ENCODE data around the gene TLCD5. TPM values are rescaled to one million over a fixed set of nuclear protein-coding genes. Genes with fewer than 3 reads are reported as not detected.

Gene TLCD5
- total RNA-seq, 1 experiment from 2014 or later, result 6.2 TPM

- Histone ChIP-seq H2AFZ (ENCODE audit: low read length) (no peak overlapping the region), H3K9me2 (replicated peaks; ENCODE audit: low read length) (no peaks in the 10 kb centered on the region), H3K27me3 (ENCODE audit: low read length) (no peaks in the 10 kb centered on the region), H3K79me2 (ENCODE audit: low read length) (peaks cover 95% of the 10 kb centered on the region), H3K36me3 (ENCODE audit: low read depth, low read length) (no peaks in the 10 kb centered on the region), H3K4me2 (ENCODE audit: low read length) (no peak overlapping the region), H3F3A (ENCODE audit: low read length, unreplicated experiment) (no peaks in the 10 kb centered on the region), H3K4me3 (ENCODE audit: low read length) (no peak overlapping the region), H3K9ac (ENCODE audit: low read length) (no peak overlapping the region), H4K20me1 (ENCODE audit: low read length) (peaks cover 28% of the 10 kb centered on the region; the same call in 1 of the 2 replicates), H3K27ac (ENCODE audit: low read length) (no peak overlapping the region), H3K9me3 (ENCODE audit: low read length) (no peaks in the 10 kb centered on the region), H3K4me1 (ENCODE audit: insufficient read depth, low read length) (peaks cover 4% of the 10 kb centered on the region; the same call in 1 of the 2 replicates)
- ATAC-seq (no peak), DNase-seq (no peak)
- intact Hi-C loops (cut with micrococcal nuclease), result no loop called here
- ChIA-PET POLR2A (ENCODE audit: unreplicated experiment) (no interaction called here), CTCF (no interaction called here)
- no TSS peak for BruUV-seq (replicated peaks)
- TF ChIP-seq EZH2 (IDR thresholded peaks at IDR 0.05; ENCODE audit: low read length, unreplicated experiment) (no peak), EZH2phosphoT487 (IDR thresholded peaks at IDR 0.05; ENCODE audit: borderline replicate concordance, low read length) (no peak)
- TF ChIP-seq, protein P1, sequence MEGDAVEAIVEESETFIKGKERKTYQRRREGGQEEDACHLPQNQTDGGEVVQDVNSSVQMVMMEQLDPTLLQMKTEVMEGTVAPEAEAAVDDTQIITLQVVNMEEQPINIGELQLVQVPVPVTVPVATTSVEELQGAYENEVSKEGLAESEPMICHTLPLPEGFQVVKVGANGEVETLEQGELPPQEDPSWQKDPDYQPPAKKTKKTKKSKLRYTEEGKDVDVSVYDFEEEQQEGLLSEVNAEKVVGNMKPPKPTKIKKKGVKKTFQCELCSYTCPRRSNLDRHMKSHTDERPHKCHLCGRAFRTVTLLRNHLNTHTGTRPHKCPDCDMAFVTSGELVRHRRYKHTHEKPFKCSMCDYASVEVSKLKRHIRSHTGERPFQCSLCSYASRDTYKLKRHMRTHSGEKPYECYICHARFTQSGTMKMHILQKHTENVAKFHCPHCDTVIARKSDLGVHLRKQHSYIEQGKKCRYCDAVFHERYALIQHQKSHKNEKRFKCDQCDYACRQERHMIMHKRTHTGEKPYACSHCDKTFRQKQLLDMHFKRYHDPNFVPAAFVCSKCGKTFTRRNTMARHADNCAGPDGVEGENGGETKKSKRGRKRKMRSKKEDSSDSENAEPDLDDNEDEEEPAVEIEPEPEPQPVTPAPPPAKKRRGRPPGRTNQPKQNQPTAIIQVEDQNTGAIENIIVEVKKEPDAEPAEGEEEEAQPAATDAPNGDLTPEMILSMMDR (conservative IDR thresholded peaks at IDR 0.05; ENCODE audit: low read depth, low read length), result no peak
Measured at GRCh38 chr11:120350637-120351036, 25.5 kb downstream of the TLCD5 start.

DNA sequence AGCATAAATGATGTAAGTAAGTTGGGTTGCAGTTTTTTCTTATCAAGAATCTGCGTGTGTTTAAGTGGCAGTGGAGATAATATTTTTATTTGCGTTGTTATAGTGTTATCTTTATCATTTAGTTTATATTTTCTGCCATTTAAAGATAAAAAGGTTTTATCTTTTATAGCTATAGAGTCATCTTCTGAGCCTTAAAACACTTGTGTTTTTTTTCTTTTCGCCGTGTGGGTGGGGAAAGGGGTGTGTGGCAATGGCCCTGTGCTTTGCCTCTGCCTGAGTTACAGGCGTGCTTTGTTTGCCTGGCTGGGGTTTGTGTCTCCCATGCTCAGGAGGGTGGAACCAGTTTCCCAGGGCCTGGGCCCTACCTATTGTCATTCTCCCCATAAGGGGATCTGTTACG is 27.3 kb downstream of the TLCD5 start:
- POLR2A ChIA-PET (ENCODE audit: unreplicated experiment), result no interaction called here
- no peak for TF ChIP-seq EZH2 (IDR thresholded peaks at IDR 0.05; ENCODE audit: low read length, unreplicated experiment)
- Histone ChIP-seq H3K36me3 (ENCODE audit: low read depth, low read length) (no peaks in the 10 kb centered on the region), H3K27me3 (ENCODE audit: low read length) (no peaks in the 10 kb centered on the region), H3K27ac (ENCODE audit: low read length) (no peak overlapping the region), H3K4me1 (ENCODE audit: insufficient read depth, low read length) (peaks cover 4% of the 10 kb centered on the region; the same call in 1 of the 2 replicates), H3F3A (ENCODE audit: low read length, unreplicated experiment) (no peaks in the 10 kb centered on the region), H3K9ac (ENCODE audit: low read length) (no peak overlapping the region), H3K79me2 (ENCODE audit: low read length) (peaks cover 93% of the 10 kb centered on the region), H3K4me2 (ENCODE audit: low read length) (no peak overlapping the region), H3K4me3 (ENCODE audit: low read length) (no peak overlapping the region), H4K20me1 (ENCODE audit: low read length) (peaks cover 23% of the 10 kb centered on the region; the same call in 1 of the 2 replicates), H3K9me3 (ENCODE audit: low read length) (no peaks in the 10 kb centered on the region), H3K9me2 (replicated peaks; ENCODE audit: low read length) (no peaks in the 10 kb centered on the region), H2AFZ (ENCODE audit: low read length) (no peak overlapping the region)
- no TSS peak for BruUV-seq (replicated peaks)
- DNase-seq (no peak), ATAC-seq (no peak)
- CTCF ChIA-PET, result no interaction called here
- intact Hi-C loops (cut with micrococcal nuclease), result no loop called here

DNA sequence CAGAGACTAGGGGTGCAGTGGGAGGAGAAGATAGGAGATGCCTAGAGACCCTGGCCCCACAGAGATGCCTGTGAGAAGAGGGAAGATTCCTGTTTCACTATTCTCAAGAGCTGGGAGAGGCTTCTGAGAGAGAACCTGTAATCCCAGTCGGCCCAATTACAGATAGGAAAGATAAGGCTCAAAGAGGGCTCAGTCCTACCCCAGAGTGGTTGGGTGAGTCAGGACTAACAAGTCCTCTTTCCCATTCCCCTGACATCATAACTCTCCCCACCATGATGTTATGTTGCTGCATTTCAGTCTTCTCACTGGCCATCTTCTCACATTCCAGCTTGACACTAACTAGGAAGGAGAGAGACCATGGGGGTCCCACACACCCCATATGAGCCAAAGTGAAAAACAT is 29.0 kb downstream of the TLCD5 start:
- Histone ChIP-seq H3K9ac (ENCODE audit: low read length) (no peak overlapping the region), H3K4me3 (ENCODE audit: low read length) (no peak overlapping the region), H3K79me2 (ENCODE audit: low read length) (peaks cover 93% of the 10 kb centered on the region), H3K27ac (ENCODE audit: low read length) (no peak overlapping the region), H3K4me1 (ENCODE audit: insufficient read depth, low read length) (peaks cover 4% of the 10 kb centered on the region; the same call in 1 of the 2 replicates), H3K4me2 (ENCODE audit: low read length) (no peak overlapping the region), H2AFZ (ENCODE audit: low read length) (no peak overlapping the region), H3K9me2 (replicated peaks; ENCODE audit: low read length) (no peaks in the 10 kb centered on the region), H3K27me3 (ENCODE audit: low read length) (no peaks in the 10 kb centered on the region), H3K36me3 (ENCODE audit: low read depth, low read length) (no peaks in the 10 kb centered on the region), H3K9me3 (ENCODE audit: low read length) (no peaks in the 10 kb centered on the region), H4K20me1 (ENCODE audit: low read length) (peaks cover 18% of the 10 kb centered on the region; the same call in 1 of the 2 replicates), H3F3A (ENCODE audit: low read length, unreplicated experiment) (no peaks in the 10 kb centered on the region)
- CTCF ChIA-PET, result no interaction called here
- POLR2A ChIA-PET (ENCODE audit: unreplicated experiment), result no interaction called here
- no TSS peak for BruUV-seq (replicated peaks)
- ATAC-seq (no peak), DNase-seq (peak; percentile 35)
- TF ChIP-seq EZH2phosphoT487 (IDR thresholded peaks at IDR 0.05; ENCODE audit: borderline replicate concordance, low read length) (no peak), EZH2 (IDR thresholded peaks at IDR 0.05; ENCODE audit: low read length, unreplicated experiment) (no peak)
- TF ChIP-seq, protein P1 (conservative IDR thresholded peaks at IDR 0.05; ENCODE audit: low read depth, low read length), result no peak
- intact Hi-C loops (cut with micrococcal nuclease), result no loop called here
